ENCODE results near the gene MAT2B.

Gene MAT2B

DNA sequence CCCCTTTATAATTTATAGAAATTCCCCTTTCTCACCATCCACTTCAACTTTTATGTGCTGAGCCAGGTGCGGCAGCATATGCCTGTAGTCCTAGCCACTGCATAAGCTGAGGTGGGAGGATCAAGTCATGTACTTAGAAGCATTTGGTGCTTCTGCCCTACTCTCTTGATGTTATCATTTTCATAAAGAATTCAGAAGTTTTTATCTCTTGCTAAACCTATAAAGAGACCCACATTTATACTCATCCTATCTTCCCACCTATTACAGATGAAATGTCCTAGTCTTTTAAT lies 26.5 kb upstream of the MAT2B start:
- no peak for TF ChIP-seq CTCF (IDR thresholded peaks at IDR 0.05; ENCODE audit: insufficient read depth, low read depth, low read length, missing control alignments)
- H3K4me3 ChIP-seq (ENCODE audit: low read length): no peak overlapping the region
- DNase-seq (ENCODE audit: low read depth): no peak

DNA sequence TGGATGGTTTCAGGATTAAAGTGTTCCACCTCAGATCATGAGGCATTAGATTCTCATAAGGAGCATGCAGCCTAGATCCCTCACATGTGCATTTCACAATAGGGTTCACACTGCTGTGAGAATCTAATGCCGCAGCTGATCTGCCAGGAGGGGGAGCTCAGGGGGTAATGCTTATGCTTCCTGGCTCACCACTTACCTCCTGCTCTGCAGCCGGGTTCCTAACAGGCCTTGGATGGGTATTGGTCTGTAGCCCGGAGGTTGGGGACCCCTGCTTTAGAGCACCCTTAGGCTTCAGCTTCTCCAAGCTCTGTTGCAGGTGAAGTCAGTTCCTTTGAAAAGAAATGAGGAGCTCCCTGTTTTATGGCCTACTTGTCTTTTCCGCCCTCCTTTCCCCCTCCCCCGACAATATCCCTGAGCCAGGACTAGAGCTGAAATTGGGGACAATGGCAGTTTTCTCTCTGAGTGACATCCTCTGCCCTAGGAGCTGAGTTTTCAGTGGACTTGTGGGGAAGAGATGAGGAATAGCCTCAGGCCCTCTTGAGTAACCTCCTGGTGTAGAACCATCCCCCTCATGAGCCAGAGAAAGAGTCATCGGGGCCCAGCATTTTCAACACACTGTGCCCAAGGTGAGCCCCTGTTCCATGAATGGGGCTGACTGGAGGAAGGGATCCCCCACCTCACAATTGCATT lies 16.2 kb upstream of the MAT2B start:
- peak; percentile 24 for TF ChIP-seq CTCF (IDR thresholded peaks at IDR 0.05; ENCODE audit: insufficient read depth, low read depth, low read length, missing control alignments)
- peak; percentile 63 for DNase-seq (ENCODE audit: low read depth)
- no peak overlapping the region for H3K4me3 ChIP-seq (ENCODE audit: low read length)

DNA sequence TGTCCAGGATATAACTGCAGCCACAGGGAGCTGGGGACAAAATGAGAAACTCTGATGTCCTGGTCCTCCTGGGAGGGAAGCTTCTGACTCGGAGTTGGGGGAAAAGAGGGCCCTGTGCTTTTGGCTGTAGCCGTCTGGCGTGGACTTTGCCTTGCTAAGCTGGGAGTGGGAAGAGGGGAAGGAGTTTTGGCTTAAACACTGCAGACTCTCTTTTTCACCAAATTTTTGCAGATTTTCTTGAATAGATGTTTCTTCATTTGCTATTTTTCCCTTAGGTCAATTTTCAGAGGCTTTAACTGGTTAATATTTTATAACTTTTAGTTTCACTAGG lies 15.7 kb upstream of the MAT2B start:
- no peak overlapping the region for H3K4me3 ChIP-seq (ENCODE audit: low read length)
- no peak for DNase-seq (ENCODE audit: low read depth)
- TF ChIP-seq CTCF (IDR thresholded peaks at IDR 0.05; ENCODE audit: insufficient read depth, low read depth, low read length, missing control alignments): no peak

- TF ChIP-seq CTCF (IDR thresholded peaks at IDR 0.05; ENCODE audit: insufficient read depth, low read depth, low read length, missing control alignments): no peak
- no peak overlapping the region for H3K4me3 ChIP-seq (ENCODE audit: low read length)
- DNase-seq (ENCODE audit: low read depth): peak; percentile 63
These were observed 9.1 kb upstream of the MAT2B start for GRCh38 chr5:163496286-163496685.

GRCh38 chr5:163497315-163497714 lies 8.1 kb upstream of the MAT2B start:
- no peak overlapping the region for H3K4me3 ChIP-seq (ENCODE audit: low read length)
- DNase-seq (ENCODE audit: low read depth): no peak
- no peak for TF ChIP-seq CTCF (IDR thresholded peaks at IDR 0.05; ENCODE audit: insufficient read depth, low read depth, low read length, missing control alignments)

DNA sequence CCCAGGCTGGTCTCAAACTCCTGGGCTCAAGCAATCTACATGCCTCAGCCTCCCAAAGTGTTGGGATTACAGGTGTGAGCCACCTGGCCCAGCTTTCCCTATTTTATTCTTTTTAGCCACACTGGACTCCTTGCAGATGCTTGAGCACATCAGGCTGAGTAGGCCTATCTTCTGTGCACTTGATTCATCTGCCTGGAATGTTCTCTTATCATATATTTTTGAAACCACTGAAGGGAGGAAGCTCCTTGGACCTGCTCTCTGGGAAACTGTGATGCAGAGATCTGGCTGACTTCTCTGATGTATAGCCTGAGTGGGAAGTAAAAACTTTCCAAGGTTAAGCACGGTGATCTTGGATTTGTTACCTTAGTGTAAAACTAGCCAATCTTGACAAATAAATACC lies 6.5 kb upstream of the MAT2B start:
- TF ChIP-seq CTCF (IDR thresholded peaks at IDR 0.05; ENCODE audit: insufficient read depth, low read depth, low read length, missing control alignments): no peak
- no peak overlapping the region for H3K4me3 ChIP-seq (ENCODE audit: low read length)
- peak; percentile 34 for DNase-seq (ENCODE audit: low read depth)

GRCh38 chr5:163502521-163502920 lies 2.9 kb upstream of the MAT2B start:
- no peak for TF ChIP-seq CTCF (IDR thresholded peaks at IDR 0.05; ENCODE audit: insufficient read depth, low read depth, low read length, missing control alignments)
- H3K4me3 ChIP-seq (ENCODE audit: low read length): no peak overlapping the region
- DNase-seq (ENCODE audit: low read depth): no peak
